OCI-LY7 (cell line): ENCODE measurements around the gene LOXHD1. TPM values are rescaled to one million over a fixed set of nuclear protein-coding genes. Genes with fewer than 3 reads are reported as not detected.

Experiments
- BruUV-seq: library from RNA; stranded (reverse); fragments of 400-500 nt; replicated peaks from 2 replicates; lab custom pipeline; 2021; lab: Mats Ljungman, UMichigan
- CTCF ChIA-PET: fragments of 300-600 bp; sonication (Branson Sonifier 250); formaldehyde crosslinking; loops from one replicate; lab custom pipeline; 2022; ENCODE audit warnings: antibody characterized with exemption; ENCODE audit not compliant: unreplicated experiment; lab: Charles Lee
- POLR2A ChIA-PET: fragments of 300-600 bp; sonication (Branson Sonifier 250); formaldehyde crosslinking; loops from one replicate; lab custom pipeline; 2022; ENCODE audit warnings: antibody characterized with exemption; lab: Charles Lee
- DNase-seq: peaks from one replicate; pipeline ENCODE4 v3.0.0-alpha.2; 2015; ENCODE audit warnings: low spot score
- H2AFZ ChIP-seq: fragments of 200-600 bp; sonication (generic), shearing (Covaris generic); 2 replicates; pipeline ENCODE4 v1.6.1; 2014; ENCODE audit warnings: mild to moderate bottlenecking, antibody characterized with exemption, low read length, moderate library complexity
- H3K27ac ChIP-seq: fragments of 200-600 bp; sonication (generic); 2 replicates; pipeline ENCODE4 v1.5.1; 2014; ENCODE audit warnings: mixed run types, low read depth, mild to moderate bottlenecking, moderate library complexity, low read length, inconsistent platforms; ENCODE audit not compliant: poor library complexity, severe bottlenecking
- H3K36me3 ChIP-seq: fragments of 200-600 bp; sonication (generic); 2 replicates; pipeline ENCODE4 v1.6.1; 2014; ENCODE audit warnings: mild to moderate bottlenecking, antibody characterized with exemption, low read length, moderate library complexity, mixed read lengths; ENCODE audit not compliant: insufficient read depth
- H3K4me1 ChIP-seq: fragments of 200-600 bp; sonication (generic); 2 replicates; pipeline ENCODE4 v1.5.1; 2014; ENCODE audit warnings: mild to moderate bottlenecking, low read length; ENCODE audit not compliant: insufficient read depth, poor library complexity, severe bottlenecking
- H3K4me2 ChIP-seq: fragments of 200-600 bp; sonication (generic); 2 replicates; pipeline ENCODE4 v1.6.1; 2014; ENCODE audit warnings: mild to moderate bottlenecking, low read length
- H3K4me3 ChIP-seq: fragments of 200-600 bp; sonication (generic); 2 replicates; pipeline ENCODE4 v1.5.1; 2014; ENCODE audit warnings: mild to moderate bottlenecking, low read depth, low read length; ENCODE audit not compliant: poor library complexity, severe bottlenecking
- H3K79me2 ChIP-seq: fragments of 200-600 bp; sonication (generic); 2 replicates; pipeline ENCODE4 v1.6.1; 2016; ENCODE audit warnings: low read depth, mild to moderate bottlenecking, low read length, moderate library complexity, mixed read lengths; ENCODE audit not compliant: insufficient read depth
- H3K9me2 ChIP-seq: fragments of 200-600 bp; sonication (generic); 2 replicates; pipeline ENCODE4 v1.6.1; 2016; ENCODE audit warnings: mild to moderate bottlenecking, low read length, mixed read lengths; ENCODE audit not compliant: insufficient read depth
- H3K9me3 ChIP-seq: fragments of 200-600 bp; sonication (generic); 2 replicates; pipeline ENCODE4 v1.6.1; 2014; ENCODE audit warnings: mild to moderate bottlenecking, mixed run types, low read length, mixed read lengths
- H4K20me1 ChIP-seq: fragments of 200-600 bp; sonication (generic); 2 replicates; pipeline ENCODE4 v1.6.1; 2014; ENCODE audit warnings: mild to moderate bottlenecking, antibody characterized with exemption, low read length, moderate library complexity, mixed read lengths; ENCODE audit not compliant: insufficient read depth
- CTCF ChIP-seq: fragments of 200-600 bp; sonication (generic); conservative IDR thresholded peaks from 2 replicates; pipeline ENCODE4 v1.5.1; 2014; ENCODE audit warnings: mild to moderate bottlenecking, antibody characterized with exemption, low read length, moderate library complexity, mixed read lengths
- EZH2phosphoT487 ChIP-seq: fragments of 200-600 bp; sonication (generic); IDR thresholded peaks from 2 replicates; pipeline ENCODE4 v1.6.1; 2018; ENCODE audit warnings: low read depth, borderline replicate concordance, mild to moderate bottlenecking, mixed run types, antibody characterized with exemption, low read length, moderate library complexity, mixed read lengths
- intact Hi-C: fragments of 100-400 bp; cut with micrococcal nuclease; formaldehyde crosslinking; loops from one replicate; pipeline ENCODE4 v1.10.0; 2022; ENCODE audit not compliant: unreplicated experiment
- total RNA-seq, 2 experiments: library from RNA; depleted of rRNA in 1 of 2; stranded (reverse); fragments of >200 nt in 1 of 2; shearing (Covaris generic) in 1 of 2; gene quantifications; 2 replicates each; pipeline ENCODE4 v1.2.3, GENCODE V29; 2014 to 2022

The LOXHD1 gene
- total RNA-seq, 2 experiments from 2014 or later, result not detected

GRCh38 chr18:46434629-46435028 lies 222.4 kb downstream of the LOXHD1 start:
- no TSS peak for BruUV-seq
- DNase-seq, result no peak
- TF ChIP-seq CTCF (no peak), EZH2phosphoT487 (no peak)
- Histone ChIP-seq H3K4me1 (no peaks in the 10 kb centered on the region), H3K4me3 (no peak overlapping the region), H3K79me2 (no peaks in the 10 kb centered on the region), H3K9me2 (no peaks in the 10 kb centered on the region), H2AFZ (no peak overlapping the region), H4K20me1 (no peaks in the 10 kb centered on the region), H3K36me3 (no peaks in the 10 kb centered on the region), H3K9me3 (no peaks in the 10 kb centered on the region), H3K27ac (no peak overlapping the region), H3K4me2 (no peak overlapping the region)
- ChIA-PET POLR2A (no interaction called here), CTCF (no interaction called here)
- intact Hi-C loops, result no loop called here

- H3K4me3 ChIP-seq, result no peak overlapping the region
- no peaks in the 10 kb centered on the region for H3K36me3 ChIP-seq
- no peaks in the 10 kb centered on the region for H3K9me3 ChIP-seq
- intact Hi-C loops, result no loop called here
- H2AFZ ChIP-seq, result no peak overlapping the region
- DNase-seq, result no peak
- no peaks in the 10 kb centered on the region for H3K9me2 ChIP-seq
- H3K79me2 ChIP-seq, result no peaks in the 10 kb centered on the region
- H3K4me2 ChIP-seq, result no peak overlapping the region
- TF ChIP-seq CTCF, result no peak
- TF ChIP-seq EZH2phosphoT487, result no peak
- H4K20me1 ChIP-seq, result no peaks in the 10 kb centered on the region
- POLR2A ChIA-PET, result no interaction called here
- no peak overlapping the region for H3K27ac ChIP-seq
- CTCF ChIA-PET, result no interaction called here
- H3K4me1 ChIP-seq, result no peaks in the 10 kb centered on the region
- no TSS peak for BruUV-seq
These were observed 223.7 kb downstream of the LOXHD1 start for GRCh38 chr18:46433121-46433826.

DNA sequence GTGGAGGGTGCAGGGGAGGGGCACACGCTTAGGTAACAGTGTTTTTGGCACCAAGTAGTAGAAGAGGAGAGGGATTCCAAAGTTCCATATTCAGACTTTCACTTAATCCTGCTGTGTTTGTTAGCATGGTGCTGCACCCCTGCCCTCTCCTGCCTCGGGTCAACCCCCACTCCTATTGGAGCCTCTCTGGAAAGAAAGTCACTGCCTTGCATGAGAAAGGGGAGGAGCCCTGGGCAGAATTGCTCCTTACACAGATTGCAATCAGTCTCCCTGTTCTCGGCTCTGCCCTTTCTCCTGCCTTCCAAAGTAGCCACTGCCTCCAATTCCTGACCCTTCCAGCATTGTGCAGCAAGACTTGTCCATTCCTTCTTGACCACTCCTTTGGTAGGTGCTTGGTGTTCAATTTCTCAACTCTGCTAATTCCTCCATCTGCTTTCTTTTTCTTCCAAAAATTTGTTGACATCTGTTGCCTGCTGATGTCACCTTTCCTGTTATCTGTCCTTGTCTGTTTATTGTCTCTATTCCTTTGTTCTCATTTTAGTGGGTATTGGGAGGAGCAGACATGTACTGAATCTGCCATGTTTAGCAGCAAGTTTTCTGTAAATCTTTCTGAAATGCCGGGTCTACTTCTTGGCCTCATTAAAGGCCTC lies 225.4 kb downstream of the LOXHD1 start:
- Histone ChIP-seq H3K36me3 (no peaks in the 10 kb centered on the region), H3K9me3 (no peaks in the 10 kb centered on the region), H3K4me1 (no peaks in the 10 kb centered on the region), H3K79me2 (no peaks in the 10 kb centered on the region), H3K4me2 (no peak overlapping the region), H4K20me1 (no peaks in the 10 kb centered on the region), H2AFZ (no peak overlapping the region), H3K4me3 (no peak overlapping the region), H3K27ac (no peak overlapping the region), H3K9me2 (no peaks in the 10 kb centered on the region)
- intact Hi-C loops, result no loop called here
- ChIA-PET POLR2A (no interaction called here), CTCF (no interaction called here)
- TF ChIP-seq EZH2phosphoT487 (no peak), CTCF (no peak)
- no TSS peak for BruUV-seq
- no peak for DNase-seq
